Activated B cell treated with CpG ODN at 0.5 μM for 24 hours (primary cell): ENCODE results near the gene SPRR1A. TPM values are rescaled to one million over a fixed set of nuclear protein-coding genes. Genes with fewer than 3 reads are reported as not detected.

Experiments
- ATAC-seq: fragments of 200-7000 bp; cut with Tn5 transposase; one replicate; pipeline ENCODE4 v1.10.0; 2021; ENCODE audit warnings: low read depth, mild to moderate bottlenecking, moderate library complexity
- CTCF ChIA-PET: fragments of 350-600 bp; sonication (Branson Sonifier 250); formaldehyde crosslinking; loops from one replicate; lab custom pipeline; 2021; ENCODE audit warnings: antibody characterized with exemption; lab: Charles Lee
- POLR2A ChIA-PET: fragments of 350-600 bp; sonication (Branson Sonifier 250); formaldehyde crosslinking; loops from one replicate; lab custom pipeline; 2021; ENCODE audit warnings: antibody characterized with exemption; lab: Charles Lee
- DNase-seq: peaks from one replicate; pipeline ENCODE4 v3.0.0; 2022
- H3K27ac Mint-ChIP-seq: one replicate; pipeline ENCODE4 v1.8.0; 2020; ENCODE audit warnings: mixed read lengths
- H3K27me3 Mint-ChIP-seq: one replicate; pipeline ENCODE4 v1.8.0; 2021; ENCODE audit warnings: mixed read lengths
- H3K36me3 Mint-ChIP-seq: one replicate; pipeline ENCODE4 v1.8.0; 2021; ENCODE audit warnings: low read depth, mixed read lengths
- H3K4me1 Mint-ChIP-seq: one replicate; pipeline ENCODE4 v1.8.0; 2021; ENCODE audit warnings: mixed read lengths
- H3K4me3 Mint-ChIP-seq: one replicate; pipeline ENCODE4 v1.8.0; 2020; ENCODE audit warnings: mild to moderate bottlenecking, mixed read lengths
- H3K9me3 Mint-ChIP-seq: one replicate; pipeline ENCODE4 v1.8.0; 2020; ENCODE audit warnings: mixed read lengths
- CTCF ChIP-seq: fragments of 200-600 bp; IDR thresholded peaks from one replicate; pipeline ENCODE4 v1.8.0; 2022; ENCODE audit warnings: antibody characterized with exemption, mild to moderate bottlenecking
- intact Hi-C: fragments of 100-400 bp; cut with micrococcal nuclease; formaldehyde crosslinking; loops from one replicate; pipeline ENCODE4 v1.15.1; 2024
- total RNA-seq: library from RNA; stranded (reverse); gene quantifications from 2 replicates; pipeline ENCODE4 v1.2.3, GENCODE V29; 2022

SPRR1A gene
- total RNA-seq, 1 donor from 2014 or later = not detected

- Mint-ChIP-seq H3K27me3 (peaks cover 29% of the 10 kb centered on the region), H3K4me1 (peaks cover 6% of the 10 kb centered on the region), H3K4me3 (no peak overlapping the region), H3K36me3 (no peaks in the 10 kb centered on the region), H3K27ac (no peak overlapping the region), H3K9me3 (peaks cover 3% of the 10 kb centered on the region)
- DNase-seq (no peak), ATAC-seq (no peak)
- TF ChIP-seq CTCF = no peak
- ChIA-PET POLR2A (no interaction called here), CTCF (no interaction called here)
- intact Hi-C loops = no loop called here
Observed at GRCh38 chr1:153025797-153026196, 41.9 kb downstream of the SPRR1A start.

DNA sequence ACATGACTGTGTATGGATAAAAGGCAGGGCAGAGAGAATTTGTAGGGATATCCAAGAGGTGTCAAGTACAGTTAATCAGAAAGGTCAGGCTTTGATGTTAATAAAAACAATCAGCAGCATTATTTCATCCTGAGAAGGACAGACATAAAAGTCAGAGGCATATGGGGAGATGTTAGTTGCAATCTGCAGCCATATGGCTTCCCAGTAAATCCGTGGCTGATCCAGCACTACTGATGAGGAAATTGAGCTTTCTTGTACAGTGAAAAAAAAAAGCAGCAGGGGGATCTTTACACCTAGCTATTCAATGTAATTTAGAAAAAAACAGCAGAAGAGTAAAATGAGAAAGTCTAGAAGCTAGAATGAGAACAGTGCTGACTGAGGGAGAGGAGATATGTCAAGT lies 44.9 kb downstream of the SPRR1A start:
- no peak for TF ChIP-seq CTCF
- DNase-seq (no peak), ATAC-seq (no peak)
- H3K36me3 Mint-ChIP-seq = no peaks in the 10 kb centered on the region
- peaks cover 18% of the 10 kb centered on the region for H3K27me3 Mint-ChIP-seq
- peaks cover 3% of the 10 kb centered on the region for H3K9me3 Mint-ChIP-seq
- intact Hi-C loops = no loop called here
- no peak overlapping the region for H3K27ac Mint-ChIP-seq
- H3K4me3 Mint-ChIP-seq = no peak overlapping the region
- ChIA-PET POLR2A (no interaction called here), CTCF (no interaction called here)
- no peaks in the 10 kb centered on the region for H3K4me1 Mint-ChIP-seq

- DNase-seq = no peak
- Mint-ChIP-seq H3K27ac (no peak within 1 kb of the TSS), H3K36me3 (no peaks in the 10 kb centered on the region), H3K4me1 (no peaks in the 10 kb centered on the region), H3K9me3 (peaks cover 3% of the 10 kb centered on the region), H3K27me3 (peaks cover 16% of the 10 kb centered on the region), H3K4me3 (no peak within 1 kb of the TSS)
- CTCF ChIA-PET = no interaction called here
- TF ChIP-seq CTCF = no peak
- no peak for ATAC-seq
- intact Hi-C loops = no loop called here
- POLR2A ChIA-PET = no interaction called here
Observed at GRCh38 chr1:153030895-153031294, 47.0 kb downstream of the SPRR1A start, which contains the start of gene SPRR1B. TSS of gene SPRR1B (plus strand) at chr1:153031203. CDS start at chr1:153032346, 1,143 bp downstream.

GRCh38 chr1:153032073-153032472 lies 48.2 kb downstream of the SPRR1A start:
- Mint-ChIP-seq H3K9me3 (peaks cover 3% of the 10 kb centered on the region), H3K36me3 (no peaks in the 10 kb centered on the region), H3K27ac (no peak overlapping the region), H3K27me3 (peaks cover 19% of the 10 kb centered on the region), H3K4me3 (no peak overlapping the region), H3K4me1 (no peaks in the 10 kb centered on the region)
- CTCF ChIA-PET = no interaction called here
- DNase-seq = no peak
- TF ChIP-seq CTCF = no peak
- POLR2A ChIA-PET = no interaction called here
- intact Hi-C loops = no loop called here
- ATAC-seq = no peak

DNA sequence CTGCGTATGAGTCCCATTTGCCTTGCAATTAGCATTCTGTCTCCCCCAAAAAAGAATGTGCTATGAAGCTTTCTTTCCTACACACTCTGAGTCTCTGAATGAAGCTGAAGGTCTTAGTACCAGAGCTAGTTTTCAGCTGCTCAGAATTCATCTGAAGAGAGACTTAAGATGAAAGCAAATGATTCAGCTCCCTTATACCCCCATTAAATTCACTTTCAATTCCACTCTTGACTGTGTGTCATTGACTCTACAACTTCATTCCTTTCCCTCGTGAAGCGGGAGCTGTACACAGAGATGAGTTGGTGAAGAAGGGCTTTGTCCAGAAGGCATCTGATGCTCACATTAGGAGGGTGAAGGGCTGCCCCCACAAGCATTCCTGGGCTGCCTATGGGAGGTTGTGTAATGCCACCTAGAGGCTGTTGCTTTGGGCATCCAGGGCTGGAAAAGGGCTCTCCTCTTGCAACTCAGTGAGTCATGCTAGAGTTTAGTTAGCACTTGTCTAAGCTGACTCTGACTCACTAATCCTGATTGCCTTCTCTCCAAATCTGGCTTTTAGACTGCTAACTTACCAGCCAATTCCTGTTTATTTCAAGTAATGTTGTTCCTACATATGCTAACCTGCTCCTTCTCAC lies 48.9 kb downstream of the SPRR1A start:
- Mint-ChIP-seq H3K4me1 (no peaks in the 10 kb centered on the region), H3K4me3 (no peak overlapping the region), H3K27me3 (peaks cover 26% of the 10 kb centered on the region), H3K9me3 (peaks cover 3% of the 10 kb centered on the region), H3K36me3 (no peaks in the 10 kb centered on the region), H3K27ac (no peak overlapping the region)
- ChIA-PET POLR2A (no interaction called here), CTCF (no interaction called here)
- DNase-seq = no peak
- intact Hi-C loops = no loop called here
- no peak for TF ChIP-seq CTCF
- ATAC-seq = no peak
